Ishikawa (cell line): ENCODE results near the gene SDK1.

Experiments
- CEBPB ChIP-seq: IDR thresholded peaks from 2 replicates; pipeline ENCODE4 v1.6.1; 2012
- MAX ChIP-seq: IDR thresholded peaks from 2 replicates; pipeline ENCODE4 v1.6.1; 2012
- RAD21 ChIP-seq: IDR thresholded peaks from 2 replicates; pipeline ENCODE4 v1.6.1; 2012; ENCODE audit warnings: low read depth
- USF1 ChIP-seq: IDR thresholded peaks from 2 replicates; pipeline ENCODE4 v1.6.1; 2012

GRCh38 chr7:3991731-3992231, 690.7 kb downstream of the SDK1 start:
- TF ChIP-seq MAX (no peak), CEBPB (no peak), USF1 (no peak), RAD21 (no peak)
